ENCODE measurements around the gene NPBWR2.

Gene NPBWR2

DNA sequence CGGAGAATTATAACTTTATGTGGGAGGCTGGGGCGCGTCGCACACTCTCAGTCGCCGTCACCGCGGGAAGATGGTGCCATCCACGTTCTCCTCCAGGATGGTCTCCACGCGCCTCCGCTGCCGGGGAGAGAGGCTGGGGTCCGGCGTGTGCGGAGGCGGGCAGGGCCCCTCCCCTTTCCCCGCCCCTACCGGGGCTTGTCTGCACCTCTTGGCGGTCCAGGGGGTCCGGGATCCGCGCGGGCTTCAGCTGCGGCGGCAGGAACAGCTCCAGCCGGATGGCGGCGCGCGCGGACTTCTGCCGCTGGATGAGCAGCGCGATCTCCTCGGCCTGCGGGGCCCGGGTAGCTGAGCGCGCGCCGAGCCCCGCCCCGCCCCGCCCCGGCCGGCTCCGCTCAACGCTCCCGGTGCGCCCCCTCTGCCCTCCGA, 24.0 kb downstream of the NPBWR2 start:
- CTCF ChIA-PET = interaction anchor here (0.7 to 5.7 kb wide), 6 partner anchors 14 to 334 kb away, joined by 3 to 75 read pairs (median 4); no protein-coding TSS in a partner anchor
- DNase-seq = peak; percentile 82

GRCh38 chr20:64082820-64083377, 24.5 kb downstream of the NPBWR2 start:
- Mint-ChIP-seq H3K27ac (no peak overlapping the region), H3K36me3 (peaks cover 9% of the 10 kb centered on the region), H3K4me1 (peaks cover 35% of the 10 kb centered on the region), H3K27me3 (peaks cover 65% of the 10 kb centered on the region), H3K4me3 (peak overlapping the region; percentile 75), H3K9me3 (peaks cover 8% of the 10 kb centered on the region)
- CTCF ChIA-PET = interaction anchor here (1.1 to 5.7 kb wide), 4 partner anchors 14 to 36 kb away, joined by 3 to 75 read pairs (median 6); no protein-coding TSS in a partner anchor
- no peak for DNase-seq

More for the DNA sequence above, 24.0 kb downstream of the NPBWR2 start:
- peak overlapping the region; percentile 75 for H3K4me3 Mint-ChIP-seq
- peaks cover 8% of the 10 kb centered on the region for H3K36me3 Mint-ChIP-seq
- H3K27ac Mint-ChIP-seq = no peak overlapping the region
- H3K9me3 Mint-ChIP-seq = peaks cover 12% of the 10 kb centered on the region
- H3K4me1 Mint-ChIP-seq = peaks cover 35% of the 10 kb centered on the region
- peaks cover 70% of the 10 kb centered on the region for H3K27me3 Mint-ChIP-seq

- H3K27ac Mint-ChIP-seq = no peak overlapping the region
- H3K4me3 Mint-ChIP-seq = peak overlapping the region; percentile 56
- CTCF ChIA-PET = interaction anchor here (5.7 kb wide), 1 partner anchor 37 kb away, joined by 75 read pairs; no protein-coding TSS in a partner anchor
- no peak for DNase-seq
- peaks cover 62% of the 10 kb centered on the region for H3K27me3 Mint-ChIP-seq
- peaks cover 4% of the 10 kb centered on the region for H3K9me3 Mint-ChIP-seq
- peaks cover 13% of the 10 kb centered on the region for H3K36me3 Mint-ChIP-seq
- H3K4me1 Mint-ChIP-seq = peaks cover 37% of the 10 kb centered on the region
Measured at GRCh38 chr20:64082126-64082731, 25.1 kb downstream of the NPBWR2 start.

GRCh38 chr20:64081624-64081964, 25.8 kb downstream of the NPBWR2 start:
- peaks cover 42% of the 10 kb centered on the region for H3K4me1 Mint-ChIP-seq
- peaks cover 59% of the 10 kb centered on the region for H3K27me3 Mint-ChIP-seq
- peaks cover 17% of the 10 kb centered on the region for H3K36me3 Mint-ChIP-seq
- H3K27ac Mint-ChIP-seq = peak overlapping the region; percentile 39
- CTCF ChIA-PET = interaction anchor here (1.7 to 5.7 kb wide), 2 partner anchors 38 to 43 kb away, joined by 5 to 75 read pairs; no protein-coding TSS in a partner anchor
- H3K9me3 Mint-ChIP-seq = peaks cover under 1% of the 10 kb centered on the region
- H3K4me3 Mint-ChIP-seq = peak overlapping the region; percentile 33
- DNase-seq = no peak

DNA sequence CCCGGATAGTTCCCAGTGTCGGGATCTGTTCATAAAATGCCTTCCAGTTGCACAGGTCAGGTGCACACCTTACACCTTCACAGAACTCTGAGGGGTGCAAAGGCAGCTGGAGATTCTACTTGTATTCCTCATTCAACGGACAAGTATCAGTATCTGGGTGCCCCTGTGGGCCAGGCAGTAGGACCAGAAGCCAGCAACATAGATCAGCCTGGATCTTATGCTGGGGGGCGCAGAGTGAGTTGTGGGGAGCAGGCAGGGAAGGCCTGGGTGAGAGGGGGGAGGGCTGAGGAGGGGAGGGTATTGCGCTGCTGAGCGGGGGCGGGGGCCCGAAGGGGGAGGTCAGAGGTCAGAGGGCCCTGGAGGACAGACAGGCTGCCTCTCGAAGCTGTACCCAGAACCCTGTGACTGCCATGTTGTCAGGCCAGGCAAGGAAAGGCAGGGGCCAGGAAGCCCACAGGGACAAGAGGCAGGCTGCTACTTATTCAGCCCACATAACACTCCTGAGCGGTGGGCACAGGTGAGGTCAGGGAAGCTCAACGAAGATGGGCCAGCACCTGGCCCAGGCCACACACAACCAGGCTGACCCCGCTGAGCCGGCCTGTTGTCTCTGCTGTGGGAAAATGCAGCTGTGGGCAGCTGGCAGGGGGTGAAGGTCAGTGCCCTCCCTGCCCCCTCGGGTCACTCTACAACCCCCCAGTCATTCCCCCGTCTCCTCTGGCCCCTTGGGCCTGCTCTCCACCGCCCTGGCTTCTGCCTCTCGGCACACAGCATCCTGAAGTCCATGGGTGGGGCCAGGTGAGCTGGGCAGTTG, 26.3 kb downstream of the NPBWR2 start:
- peak overlapping the region; percentile 49 for H3K27ac Mint-ChIP-seq
- CTCF ChIA-PET = interaction anchor here (1.7 to 5.7 kb wide), 2 partner anchors 38 to 42 kb away, joined by 5 to 75 read pairs; no protein-coding TSS in a partner anchor
- peak overlapping the region; percentile 71 for H3K4me3 Mint-ChIP-seq
- H3K4me1 Mint-ChIP-seq = peaks cover 47% of the 10 kb centered on the region
- DNase-seq = no peak
- H3K27me3 Mint-ChIP-seq = peaks cover 53% of the 10 kb centered on the region
- peaks cover 18% of the 10 kb centered on the region for H3K36me3 Mint-ChIP-seq
- no peaks in the 10 kb centered on the region for H3K9me3 Mint-ChIP-seq

GRCh38 chr20:64080013-64080812, 27.2 kb downstream of the NPBWR2 start, which contains the start of gene OPRL1:
Gene OPRL1, plus strand, starts transcription at chr20:64080082. Its CDS starts 12,639 bp downstream, at chr20:64092721.
- Mint-ChIP-seq H3K4me3 (peak within 1 kb of the TSS; percentile 94), H3K36me3 (peaks cover 24% of the 10 kb centered on the region), H3K27ac (peak within 1 kb of the TSS; percentile 92), H3K4me1 (peaks cover 53% of the 10 kb centered on the region), H3K27me3 (peaks cover 45% of the 10 kb centered on the region), H3K9me3 (no peaks in the 10 kb centered on the region)
- DNase-seq = peak; percentile 72
- CTCF ChIA-PET = interaction anchor here (0.6 to 5.7 kb wide), 5 partner anchors 39 to 144 kb away, joined by 3 to 75 read pairs (median 7); partner anchors contain the start of genes PRPF6 and SAMD10

DNA sequence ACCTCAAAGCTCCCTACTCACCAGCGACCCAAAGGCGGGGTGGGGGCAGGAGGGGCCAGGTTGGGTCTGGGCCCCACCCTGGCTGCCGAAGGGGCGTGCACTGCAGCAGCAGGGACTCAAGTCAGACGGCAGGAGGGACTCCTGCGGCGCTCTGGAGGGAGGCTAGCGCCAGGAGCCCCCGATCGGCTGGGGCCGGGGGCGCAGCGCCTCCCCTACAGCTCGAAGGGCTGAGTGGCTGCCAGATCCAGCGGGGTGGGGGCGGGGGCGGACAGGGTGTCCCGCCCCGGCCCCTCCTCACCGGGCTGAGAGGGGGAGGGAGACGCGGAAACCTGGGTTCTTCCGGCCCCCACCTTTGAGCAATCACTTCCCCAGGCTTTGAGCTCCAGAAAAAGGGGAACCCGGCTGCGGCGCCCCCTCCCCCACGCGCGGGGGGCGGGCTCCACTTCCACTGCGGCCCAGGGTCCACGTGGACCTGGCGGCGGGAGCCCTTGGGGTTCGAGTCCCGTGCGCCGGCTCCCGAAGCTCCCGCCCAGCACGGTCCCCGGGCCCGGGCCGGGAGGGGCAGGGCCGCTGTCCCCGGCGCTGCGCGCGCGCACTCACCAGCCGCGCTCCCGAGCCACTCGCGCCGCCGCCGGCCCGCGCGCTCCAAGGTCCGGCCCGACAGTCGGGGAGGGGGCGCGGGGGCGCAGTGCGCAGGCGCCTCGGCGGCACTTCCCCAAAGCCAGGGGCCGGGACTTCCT, 27.9 kb downstream of the NPBWR2 start, which contains the start of gene RGS19:
Gene RGS19 (minus strand): TSS at position 246 of the 740 bp plus-strand sequence. CDS start 2,632 bp downstream, outside the sequence.
- Mint-ChIP-seq H3K36me3 (peaks cover 28% of the 10 kb centered on the region), H3K4me3 (peak within 1 kb of the TSS; percentile 94), H3K4me1 (peaks cover 52% of the 10 kb centered on the region), H3K27ac (peak within 1 kb of the TSS; percentile 92), H3K27me3 (peaks cover 38% of the 10 kb centered on the region), H3K9me3 (no peaks in the 10 kb centered on the region)
- DNase-seq = peak; percentile 85
- CTCF ChIA-PET = interaction anchor here (0.6 to 2.8 kb wide), 3 partner anchors 42 to 143 kb away, joined by 3 to 9 read pairs (median 7); partner anchors contain the start of genes PRPF6 and SAMD10

GRCh38 chr20:64078934-64079272, 28.5 kb downstream of the NPBWR2 start:
- peaks cover 52% of the 10 kb centered on the region for H3K4me1 Mint-ChIP-seq
- peak overlapping the region; percentile 92 for H3K27ac Mint-ChIP-seq
- no peak for DNase-seq
- H3K9me3 Mint-ChIP-seq = no peaks in the 10 kb centered on the region
- H3K27me3 Mint-ChIP-seq = peaks cover 33% of the 10 kb centered on the region
- H3K4me3 Mint-ChIP-seq = peak overlapping the region; percentile 94
- H3K36me3 Mint-ChIP-seq = peaks cover 32% of the 10 kb centered on the region
- CTCF ChIA-PET = interaction anchor here (1.4 to 2.8 kb wide), 2 partner anchors 43 to 99 kb away, joined by 7 to 9 read pairs; partner anchors contain the start of genes PRPF6 and SAMD10

- Mint-ChIP-seq H3K4me1 (peaks cover 55% of the 10 kb centered on the region), H3K4me3 (peak overlapping the region; percentile 94), H3K9me3 (no peaks in the 10 kb centered on the region), H3K36me3 (peaks cover 35% of the 10 kb centered on the region), H3K27me3 (peaks cover 29% of the 10 kb centered on the region), H3K27ac (peak overlapping the region; percentile 92)
- CTCF ChIA-PET = interaction anchor here (1.1 to 2.8 kb wide), 2 partner anchors 29 to 98 kb away, joined by 3 to 9 read pairs; partner anchors contain the start of genes PRPF6, SAMD10 and SOX18
- peak; percentile 87 for DNase-seq
Measured at GRCh38 chr20:64077876-64078551, 29.4 kb downstream of the NPBWR2 start.

DNA sequence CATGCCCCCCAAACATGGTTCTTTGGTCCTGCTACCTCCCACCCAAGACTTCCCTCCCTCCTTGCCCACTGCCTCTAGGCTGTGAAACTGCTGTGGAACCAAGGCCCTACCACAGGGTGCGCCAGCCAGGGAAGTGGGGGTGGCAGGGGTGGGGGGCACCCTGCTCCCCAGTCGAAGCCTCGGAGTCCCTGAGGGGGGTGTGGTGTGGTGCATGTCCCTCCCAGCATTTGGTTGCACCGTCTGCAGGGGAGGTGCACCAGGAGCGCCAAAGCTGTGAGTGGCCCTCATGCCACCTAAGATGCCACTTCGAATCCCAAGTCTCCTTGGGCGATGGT, 29.9 kb downstream of the NPBWR2 start:
- Mint-ChIP-seq H3K27me3 (peaks cover 23% of the 10 kb centered on the region), H3K27ac (peak overlapping the region; percentile 92), H3K9me3 (no peaks in the 10 kb centered on the region), H3K4me3 (peak overlapping the region; percentile 94), H3K4me1 (peaks cover 55% of the 10 kb centered on the region), H3K36me3 (peaks cover 35% of the 10 kb centered on the region)
- CTCF ChIA-PET = interaction anchor here (1.1 to 2.8 kb wide), 2 partner anchors 28 to 97 kb away, joined by 3 to 9 read pairs; partner anchors contain the start of genes PRPF6, SAMD10 and SOX18
- DNase-seq = no peak

GRCh38 chr20:64077094-64077493, 30.3 kb downstream of the NPBWR2 start:
- Mint-ChIP-seq H3K4me3 (peak overlapping the region; percentile 94), H3K27me3 (peaks cover 19% of the 10 kb centered on the region), H3K27ac (peak overlapping the region; percentile 92), H3K36me3 (peaks cover 37% of the 10 kb centered on the region), H3K4me1 (peaks cover 55% of the 10 kb centered on the region), H3K9me3 (no peaks in the 10 kb centered on the region)
- DNase-seq = peak; percentile 69
- CTCF ChIA-PET = interaction anchor here (1.1 kb wide), 1 partner anchor 28 kb away, joined by 3 read pairs; the partner anchor contains the start of gene SOX18

All from activated naive CD4-positive, alpha-beta T cell treated with anti-CD3 and anti-CD28 coated beads, Interleukin-2, amount 10 ng/mL, durations not matched to agents 7 days and 5 days (primary cell).